UCSD-AML1 (cell line): ENCODE data around the gene ZFHX2.
"Not testable (repeated sequence)": the region's sequence is repeated elsewhere in the genome, so short reads cannot be mapped to it uniquely, and the experiment has no call there.

Experiments
- DNase-seq: peaks from one replicate; lab custom pipeline; 2025; ENCODE audit not compliant: unreplicated experiment; lab: John Stamatoyannopoulos, UW

The ZFHX2 gene

DNA sequence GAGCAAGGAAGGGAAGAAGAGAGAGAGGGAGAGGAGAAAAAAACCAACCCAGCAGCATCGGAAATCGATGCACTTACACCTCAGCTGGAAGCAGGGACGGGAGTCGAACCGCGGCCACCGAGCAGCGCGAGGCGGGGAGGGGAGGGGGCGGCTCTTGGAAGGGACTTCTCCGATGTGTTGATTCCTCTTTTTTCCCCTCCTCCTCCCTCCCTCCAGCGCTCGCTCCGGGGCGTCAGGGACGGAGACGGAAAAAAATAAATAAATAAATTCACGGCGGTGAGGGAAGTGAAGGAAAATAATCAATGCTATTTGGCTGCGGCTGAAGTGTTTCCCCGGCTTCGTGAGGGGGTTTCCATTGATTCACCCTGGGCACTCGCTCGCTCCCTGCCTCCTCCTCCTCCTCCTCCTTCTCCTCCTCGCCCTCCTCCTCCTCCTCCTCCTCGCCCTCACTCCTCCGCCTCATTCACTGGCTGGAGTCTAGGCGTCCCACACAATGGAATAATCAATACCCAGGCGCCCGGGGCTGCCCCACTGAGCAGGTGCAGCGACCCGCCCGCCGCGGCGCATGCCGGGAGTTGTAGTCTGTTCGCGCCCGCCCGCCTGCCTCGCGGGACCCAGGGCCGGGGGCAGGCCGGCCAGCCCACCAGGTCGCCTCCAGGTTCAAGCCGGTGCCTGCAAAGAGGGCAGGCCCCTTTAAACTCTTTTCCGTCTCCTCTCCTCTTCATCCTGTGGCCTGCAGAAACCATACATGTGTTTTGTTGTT, at the start of gene ZFHX2:
Gene ZFHX2 (minus strand): TSS at position 500 of the 763 bp plus-strand sequence. CDS start 16,440 bp downstream, outside the sequence.
- DNase-seq: peak; percentile 84

GRCh38 chr14:23600806-23601205, 49.2 kb upstream of the ZFHX2 start:
- no peak for DNase-seq

- DNase-seq: no peak
Measured at GRCh38 chr14:23600322-23600707, 48.8 kb upstream of the ZFHX2 start.

DNA sequence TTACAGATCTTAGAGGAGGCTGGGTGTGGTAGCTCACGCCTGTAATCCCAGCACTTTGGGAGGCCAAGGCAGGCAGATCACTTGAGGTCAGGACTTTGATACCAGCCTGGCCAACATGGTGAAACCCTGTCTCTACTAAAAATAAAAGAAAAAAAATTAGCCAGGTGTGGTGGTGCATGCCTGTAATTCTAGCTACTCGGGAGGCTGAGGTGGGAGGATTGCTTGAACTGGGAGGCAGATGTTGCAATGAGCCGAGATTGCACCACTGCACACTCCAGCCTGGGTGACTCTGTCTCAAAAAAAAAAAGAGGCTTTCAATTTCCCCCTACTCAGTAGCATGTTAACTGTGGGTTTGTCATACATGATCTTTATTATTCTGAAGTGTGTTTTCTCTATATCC, 42.6 kb upstream of the ZFHX2 start:
- not testable (repeated sequence) for DNase-seq

DNA sequence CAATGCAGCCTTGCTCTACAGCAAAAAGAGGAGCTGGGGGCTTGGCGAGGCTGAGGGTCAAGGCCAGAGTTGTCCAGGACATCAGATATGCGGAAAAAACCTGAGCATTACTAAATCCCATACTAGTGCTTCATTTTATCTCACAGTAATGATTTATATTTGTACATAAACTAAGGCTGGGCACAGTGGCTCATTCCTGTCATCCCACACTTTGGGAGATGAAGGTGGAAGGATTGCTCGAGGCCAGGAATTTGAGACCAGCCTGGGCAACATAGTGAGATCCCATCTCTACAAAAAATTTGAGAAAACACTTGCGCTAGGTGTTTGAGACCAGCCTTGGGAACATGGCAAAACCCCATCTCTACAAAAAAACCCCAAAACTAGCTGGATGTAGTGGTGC, 38.6 kb upstream of the ZFHX2 start:
- DNase-seq: no peak

GRCh38 chr14:23589606-23590005, 38.0 kb upstream of the ZFHX2 start:
- no peak for DNase-seq

DNA sequence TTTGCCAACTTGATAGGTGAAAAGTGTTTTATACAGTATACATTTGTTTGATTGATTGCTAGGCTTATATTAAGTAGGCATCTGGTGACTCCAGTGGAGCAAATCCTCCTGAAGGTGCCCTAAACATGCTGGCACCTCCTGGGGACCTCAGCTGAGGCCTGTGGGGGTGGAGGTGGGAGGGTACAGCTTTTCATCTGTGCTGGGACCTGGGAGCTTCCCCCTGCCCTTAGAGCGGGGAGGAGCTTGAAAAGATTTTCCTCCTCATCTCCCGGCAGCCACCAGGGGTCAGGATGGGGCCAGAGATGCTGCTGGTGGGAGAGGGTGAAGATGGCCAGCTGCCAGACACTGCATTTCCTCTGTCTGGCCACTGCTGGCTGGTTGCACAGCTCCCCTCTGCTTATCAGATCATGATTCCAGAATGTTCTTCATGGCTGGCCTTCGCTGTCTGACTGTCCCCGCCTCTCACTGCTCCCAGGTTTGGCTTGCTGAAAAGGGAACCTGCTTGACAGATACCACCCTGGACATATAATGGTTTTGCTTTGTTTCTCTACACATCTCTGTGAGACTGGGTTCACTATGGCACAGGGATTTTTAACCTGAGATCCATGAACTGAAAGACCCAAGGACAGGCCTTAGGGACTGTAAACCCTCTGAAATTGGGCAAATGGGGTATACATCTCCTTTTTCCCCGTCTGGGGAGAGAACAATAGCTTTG, 37.5 kb upstream of the ZFHX2 start:
- DNase-seq: peak; percentile 85

GRCh38 chr14:23584527-23585203, 33.1 kb upstream of the ZFHX2 start:
- DNase-seq: not testable (repeated sequence)

GRCh38 chr14:23583761-23584526, 32.4 kb upstream of the ZFHX2 start:
- DNase-seq: not testable (repeated sequence)

DNA sequence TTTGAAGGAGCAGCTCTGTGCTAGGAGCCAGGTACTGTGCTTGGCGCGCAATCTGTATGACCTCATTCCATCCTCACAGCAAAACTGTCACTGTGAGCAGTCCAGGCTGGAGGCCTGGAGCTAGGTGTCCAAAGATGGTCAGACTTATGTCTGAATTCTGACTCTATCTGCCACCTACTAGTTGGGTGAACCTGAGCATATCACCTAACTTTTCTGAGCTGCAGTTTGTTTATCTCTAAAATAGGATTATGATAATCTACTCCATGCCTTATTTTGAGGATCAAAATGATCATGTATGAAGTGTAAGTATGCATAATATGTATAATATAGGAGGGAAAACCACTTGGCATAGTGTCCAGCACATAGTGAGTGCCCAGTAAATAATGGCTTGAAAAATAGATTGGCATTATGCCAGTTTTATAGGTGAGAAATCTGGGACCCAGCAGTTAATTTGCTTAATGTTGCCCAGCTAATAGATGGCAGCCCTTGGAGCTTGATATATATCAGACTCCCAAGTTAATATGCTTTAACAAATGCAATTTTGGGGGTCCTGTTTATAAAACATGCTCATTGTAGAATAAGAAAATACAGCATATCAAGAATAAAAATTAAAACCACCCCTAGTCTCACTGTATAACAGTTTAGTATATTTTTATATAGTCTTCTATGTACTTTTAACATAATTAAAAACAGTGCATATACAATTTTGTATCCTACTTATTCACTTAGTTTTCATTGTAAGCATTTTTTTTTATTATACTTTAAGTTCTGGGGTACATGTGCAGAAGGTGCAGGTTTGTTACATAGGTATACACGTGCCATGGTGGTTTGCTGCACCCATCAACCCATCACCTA, 31.6 kb upstream of the ZFHX2 start:
- DNase-seq: no peak

- DNase-seq: no peak
Measured at GRCh38 chr14:23580948-23581281, 29.4 kb upstream of the ZFHX2 start.

- DNase-seq: no peak
Measured at GRCh38 chr14:23580152-23580926, 28.8 kb upstream of the ZFHX2 start.

GRCh38 chr14:23579739-23580138, 28.2 kb upstream of the ZFHX2 start:
- DNase-seq: no peak

- no peak for DNase-seq
Measured at GRCh38 chr14:23579311-23579630, 27.7 kb upstream of the ZFHX2 start.

DNA sequence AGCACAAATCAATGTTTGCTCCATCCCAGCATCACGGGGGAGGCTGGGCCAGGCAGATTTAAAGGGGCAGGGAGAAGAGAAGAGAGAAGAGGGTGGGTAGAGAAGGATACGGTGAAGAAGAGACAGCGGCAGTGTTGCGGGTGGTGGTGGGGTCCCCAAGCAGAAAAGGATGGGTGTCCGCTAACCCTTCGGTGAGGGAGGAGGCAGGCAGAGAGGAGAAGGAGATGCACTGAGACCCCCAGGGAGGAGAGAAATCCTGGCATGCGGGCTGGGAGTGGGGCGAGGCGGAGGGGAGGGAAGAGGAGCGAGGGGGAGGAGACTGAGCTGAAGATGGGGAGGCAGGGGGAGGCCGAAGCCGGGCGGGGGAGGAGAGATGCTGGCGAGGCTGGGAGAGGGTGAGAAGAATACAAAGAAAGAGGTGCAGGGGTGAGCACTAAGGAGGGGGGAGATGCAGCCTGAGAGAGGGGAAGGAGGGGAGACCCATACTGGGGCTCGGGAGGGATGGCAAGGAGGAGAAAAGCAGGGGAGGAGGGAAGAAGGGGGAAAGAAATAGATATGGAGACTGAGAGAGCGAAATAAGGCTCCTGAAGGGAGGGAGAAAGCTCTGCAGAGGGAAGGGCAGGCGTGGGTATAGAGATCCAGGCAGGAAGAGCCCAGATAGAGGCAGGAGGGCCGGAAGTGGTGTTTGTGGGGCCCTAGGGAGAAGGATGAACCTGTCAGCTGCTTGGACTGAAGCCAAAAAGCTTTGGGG, 27.2 kb upstream of the ZFHX2 start, which contains the start of gene JPH4:
Gene JPH4 (minus strand): TSS at position 231 of the 751 bp plus-strand sequence. CDS start 1,337 bp downstream, outside the sequence.
- DNase-seq: peak; percentile 38

- no peak for DNase-seq
Measured at GRCh38 chr14:23577710-23578392, 26.3 kb upstream of the ZFHX2 start.

DNA sequence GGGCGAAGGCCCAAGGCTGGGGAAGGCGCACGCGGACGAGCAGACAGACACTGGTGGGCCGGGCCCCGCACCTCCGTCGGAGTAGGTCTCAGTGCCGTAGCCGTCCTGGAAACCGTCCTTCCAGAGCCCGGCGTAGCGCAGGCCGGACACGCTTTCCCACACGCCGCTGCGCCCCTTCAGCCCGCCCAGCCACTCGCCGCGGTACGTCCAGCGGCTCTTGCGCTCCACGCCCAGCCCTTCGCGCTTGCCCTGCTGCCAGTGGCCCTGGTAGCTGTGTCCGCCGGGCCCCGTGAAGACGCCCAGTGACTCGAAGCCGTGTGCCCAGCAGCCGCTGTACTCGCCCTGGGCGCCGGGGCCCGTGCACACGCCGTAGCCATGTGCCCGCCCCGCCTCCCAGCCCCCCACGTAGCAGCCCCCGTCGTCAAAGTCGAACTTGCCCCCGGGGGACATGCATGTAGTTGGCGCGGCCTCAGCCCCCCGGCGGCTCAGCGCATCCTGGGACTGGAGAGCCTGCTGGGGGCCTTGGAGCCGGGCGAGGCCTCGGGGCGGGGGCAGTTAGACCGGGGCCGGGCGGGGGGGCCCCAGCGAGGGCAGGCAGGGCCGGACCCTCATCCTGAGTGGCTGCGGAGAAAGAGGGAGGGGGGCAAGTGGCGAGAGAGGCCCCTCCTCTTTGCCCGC, 25.6 kb upstream of the ZFHX2 start:
- DNase-seq: no peak
